HCT116 (cell line): ENCODE data around the gene KCNJ18. TPM values are rescaled to one million over a fixed set of nuclear protein-coding genes. Genes with fewer than 3 reads are reported as not detected.
"Not testable (repeated sequence)": the region's sequence is repeated elsewhere in the genome, so short reads cannot be mapped to it uniquely, and the experiment has no call there.

Source experiments
- ATAC-seq: fragments of 200-7000 bp; cut with Tn5 transposase; 2 replicates; pipeline ENCODE4 v1.9.1; 2020; ENCODE audit warnings: mild to moderate bottlenecking, moderate library complexity
- BruUV-seq: library from RNA; stranded (reverse); fragments of 400-500 nt; replicated peaks from 2 replicates; lab custom pipeline; 2021; lab: Mats Ljungman, UMichigan
- CTCF ChIA-PET: fragments of 300-600 bp; sonication (Branson Sonifier 250); formaldehyde crosslinking; loops from one replicate; lab custom pipeline; 2021; ENCODE audit warnings: antibody characterized with exemption; lab: Charles Lee
- POLR2A ChIA-PET: fragments of 300-600, 350-600 bp; sonication (Branson Sonifier 250); formaldehyde crosslinking; loops from one replicate; lab custom pipeline; 2021; ENCODE audit warnings: antibody characterized with exemption; lab: Charles Lee
- RAD21 ChIA-PET, 2 experiments: fragments of 300-600 bp; sonication (Branson Sonifier 250); formaldehyde crosslinking; loops; one replicate each; lab custom pipeline; 2023; ENCODE audit warnings: low total read pairs in 2 of 2; ENCODE audit not compliant: uncharacterized antibody in 2 of 2, unreplicated experiment in 2 of 2, low non-redundant PET in 1 of 2; lab: Charles Lee
- DNase-seq: peaks from one replicate; pipeline ENCODE4 v3.0.0-alpha.2; 2010; ENCODE audit warnings: low read depth, low spot score
- H2AFZ ChIP-seq: fragments of 200-600 bp; shearing (Covaris generic), sonication (generic); 2 replicates; pipeline ENCODE4 v1.6.1; 2017; ENCODE audit warnings: low read depth, mixed run types, mixed read lengths, antibody characterized with exemption, low read length; ENCODE audit not compliant: poor library complexity, severe bottlenecking
- H3K27ac ChIP-seq: 2 replicates; pipeline ENCODE4 v1.5.1; 2012; ENCODE audit warnings: low read depth, low read length
- H3K27me3 ChIP-seq: fragments of 200-600 bp; sonication (generic); 2 replicates; pipeline ENCODE4 v1.6.1; 2016; ENCODE audit warnings: mixed run types, low read length, mixed read lengths; ENCODE audit not compliant: insufficient read depth
- H3K36me3 ChIP-seq, 2 experiments: fragments of 200-500 bp in 1 of 2; fragments of 200-600 bp in 1 of 2; sonication (Bioruptor generic) in 1 of 2; sonication (generic) in 1 of 2; 2 replicates each; pipeline versions ENCODE4 v1.5.1 to v1.6.1; 2014 to 2016; ENCODE audit warnings: low read length in 2 of 2, inconsistent platforms in 1 of 2, mixed read lengths in 1 of 2, mixed run types in 1 of 2; ENCODE audit not compliant: insufficient read depth in 2 of 2, control insufficient read depth in 1 of 2
- H3K4me1 ChIP-seq, 2 experiments: fragments of 200-600 bp in 1 of 2; sonication (generic) in 1 of 2; 2 replicates each; pipeline versions ENCODE4 v1.5.1 to v1.6.1; 2012 to 2017; ENCODE audit warnings: low read length in 2 of 2, inconsistent platforms in 1 of 2, mild to moderate bottlenecking in 1 of 2, mixed read lengths in 1 of 2, mixed run types in 1 of 2, moderate library complexity in 1 of 2; ENCODE audit not compliant: insufficient read depth in 2 of 2, control insufficient read depth in 1 of 2
- H3K4me2 ChIP-seq: fragments of 200-600 bp; sonication (generic); 2 replicates; pipeline ENCODE4 v1.6.1; 2017; ENCODE audit warnings: mixed run types, low read length, mixed read lengths
- H3K4me3 ChIP-seq, 2 experiments: fragments of 200-600 bp in 1 of 2; sonication (generic) in 1 of 2; replicated peaks in 1 of 2; 2 replicates each; pipeline ENCODE4 v1.5.1; 2011 to 2016; ENCODE audit warnings: low read length in 2 of 2, control low read depth in 1 of 2, low read depth in 1 of 2, mild to moderate bottlenecking in 1 of 2, mixed read lengths in 1 of 2, mixed run types in 1 of 2
- H3K79me2 ChIP-seq: fragments of 200-600 bp; sonication (generic); 2 replicates; pipeline ENCODE4 v1.6.1; 2017; ENCODE audit warnings: mild to moderate bottlenecking, mixed run types, low read length, moderate library complexity, mixed read lengths; ENCODE audit not compliant: insufficient read depth
- H3K9ac ChIP-seq: fragments of 200-600 bp; sonication (generic); 2 replicates; pipeline ENCODE4 v1.6.1; 2016; ENCODE audit warnings: low read length, mixed read lengths
- H3K9me2 ChIP-seq: fragments of 200-600 bp; sonication (generic), shearing (Covaris generic); 2 replicates; pipeline ENCODE4 v1.6.1; 2017; ENCODE audit warnings: mixed run types, mild to moderate bottlenecking, moderate library complexity; ENCODE audit not compliant: insufficient read depth
- H3K9me3 ChIP-seq, 2 experiments: fragments of 200-500 bp in 1 of 2; fragments of 200-600 bp in 1 of 2; sonication (Bioruptor generic) in 1 of 2; sonication (generic) in 1 of 2; 2 replicates each; pipeline ENCODE4 v1.6.1; 2014 to 2017; ENCODE audit warnings: low read length in 2 of 2, mixed read lengths in 2 of 2, inconsistent platforms in 1 of 2, low read depth in 1 of 2, mild to moderate bottlenecking in 1 of 2, mixed run types in 1 of 2, moderate library complexity in 1 of 2; ENCODE audit not compliant: control insufficient read depth in 1 of 2, insufficient read depth in 1 of 2
- H4K20me1 ChIP-seq: fragments of 200-600 bp; sonication (generic), shearing (Covaris generic); 2 replicates; pipeline ENCODE4 v1.6.1; 2017; ENCODE audit warnings: mixed run types, mild to moderate bottlenecking, moderate library complexity; ENCODE audit not compliant: insufficient read depth
- intact Hi-C: fragments of 100-400 bp; cut with micrococcal nuclease; formaldehyde crosslinking; loops from 2 replicates; pipeline ENCODE4 v1.10.0; 2022
- total RNA-seq: library from RNA; stranded (reverse); gene quantifications from one replicate; pipeline ENCODE4 v1.2.1, GENCODE V29; 2021; ENCODE audit not compliant: unreplicated experiment

KCNJ18 gene
- total RNA-seq, 1 experiment from 2014 or later: not detected

GRCh38 chr17:21701090-21701489 is 8.8 kb downstream of the KCNJ18 start:
- H3K9ac ChIP-seq, H3K9me3 ChIP-seq, DNase-seq, RAD21 ChIA-PET, intact Hi-C loops, H3K79me2 ChIP-seq, H3K27ac ChIP-seq, H4K20me1 ChIP-seq, POLR2A ChIA-PET, H3K36me3 ChIP-seq, BruUV-seq, H3K4me3 ChIP-seq, H3K4me1 ChIP-seq, CTCF ChIA-PET, H2AFZ ChIP-seq, H3K27me3 ChIP-seq, ATAC-seq, H3K9me2 ChIP-seq, H3K4me2 ChIP-seq: not testable (repeated sequence)

DNA sequence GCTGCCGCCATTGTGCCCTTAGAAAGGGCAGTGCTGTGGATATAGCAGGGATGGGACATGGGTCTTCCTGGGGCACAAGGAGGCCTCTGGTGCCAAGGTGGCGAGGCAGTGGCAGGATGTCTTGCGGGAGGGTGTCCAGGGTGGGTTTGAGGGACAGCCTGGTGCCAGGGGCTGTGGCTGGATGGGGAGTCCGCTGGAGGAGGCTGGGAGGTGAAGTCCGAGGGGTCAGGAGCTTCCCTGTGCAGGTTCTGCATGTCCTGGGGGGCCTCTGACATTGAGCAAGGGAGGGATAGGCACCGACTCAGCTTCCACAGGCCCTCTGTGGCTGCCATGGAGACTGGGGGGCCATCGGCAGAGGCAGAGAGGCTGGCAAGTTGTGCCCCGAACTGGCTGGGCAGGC is 9.7 kb downstream of the KCNJ18 start:
- H2AFZ ChIP-seq, H3K4me2 ChIP-seq, H3K27me3 ChIP-seq, H3K9ac ChIP-seq, H3K79me2 ChIP-seq, intact Hi-C loops, BruUV-seq, H3K36me3 ChIP-seq, H3K9me2 ChIP-seq, H3K9me3 ChIP-seq, CTCF ChIA-PET, RAD21 ChIA-PET, ATAC-seq, DNase-seq, H3K4me3 ChIP-seq, H4K20me1 ChIP-seq, H3K27ac ChIP-seq, H3K4me1 ChIP-seq, POLR2A ChIA-PET: not testable (repeated sequence)

DNA sequence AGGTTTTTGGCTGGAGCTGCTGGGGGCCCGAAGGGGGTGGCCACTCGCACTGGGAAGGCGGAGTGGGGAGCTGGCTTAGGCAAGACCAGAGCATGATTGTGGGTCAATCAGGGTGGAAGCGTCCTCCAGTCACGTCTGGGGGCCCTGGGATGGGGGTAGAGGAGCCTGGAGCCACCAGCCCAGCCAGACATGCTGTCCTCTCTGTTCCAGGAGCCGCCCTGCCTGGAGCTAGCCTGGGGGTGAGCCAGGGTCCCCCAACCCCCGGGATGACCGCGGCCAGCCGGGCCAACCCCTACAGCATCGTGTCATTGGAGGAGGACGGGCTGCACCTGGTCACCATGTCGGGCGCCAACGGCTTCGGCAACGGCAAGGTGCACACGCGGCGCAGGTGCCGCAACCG is 10.2 kb downstream of the KCNJ18 start:
- H3K27me3 ChIP-seq, DNase-seq, H3K4me3 ChIP-seq, H3K36me3 ChIP-seq, H3K27ac ChIP-seq, H3K79me2 ChIP-seq, intact Hi-C loops, ATAC-seq, BruUV-seq, H3K9ac ChIP-seq, H2AFZ ChIP-seq, H3K4me1 ChIP-seq, H4K20me1 ChIP-seq, POLR2A ChIA-PET, H3K4me2 ChIP-seq, CTCF ChIA-PET, RAD21 ChIA-PET, H3K9me2 ChIP-seq, H3K9me3 ChIP-seq: not testable (repeated sequence)

DNA sequence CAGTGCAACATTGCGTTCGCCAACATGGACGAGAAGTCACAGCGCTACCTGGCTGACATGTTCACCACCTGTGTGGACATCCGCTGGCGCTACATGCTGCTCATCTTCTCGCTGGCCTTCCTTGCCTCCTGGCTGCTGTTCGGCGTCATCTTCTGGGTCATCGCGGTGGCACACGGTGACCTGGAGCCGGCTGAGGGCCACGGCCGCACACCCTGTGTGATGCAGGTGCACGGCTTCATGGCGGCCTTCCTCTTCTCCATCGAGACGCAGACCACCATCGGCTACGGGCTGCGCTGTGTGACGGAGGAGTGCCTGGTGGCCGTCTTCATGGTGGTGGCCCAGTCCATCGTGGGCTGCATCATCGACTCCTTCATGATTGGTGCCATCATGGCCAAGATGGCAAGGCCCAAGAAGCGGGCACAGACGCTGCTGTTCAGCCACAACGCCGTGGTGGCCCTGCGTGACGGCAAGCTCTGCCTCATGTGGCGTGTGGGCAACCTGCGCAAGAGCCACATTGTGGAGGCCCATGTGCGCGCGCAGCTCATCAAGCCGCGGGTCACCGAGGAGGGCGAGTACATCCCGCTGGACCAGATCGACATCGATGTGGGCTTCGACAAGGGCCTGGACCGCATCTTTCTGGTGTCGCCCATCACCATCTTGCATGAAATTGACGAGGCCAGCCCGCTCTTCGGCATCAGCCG is 10.8 kb downstream of the KCNJ18 start:
- H3K9me2 ChIP-seq, H2AFZ ChIP-seq, CTCF ChIA-PET, H3K4me2 ChIP-seq, BruUV-seq, H3K9ac ChIP-seq, ATAC-seq, H3K9me3 ChIP-seq, H3K4me1 ChIP-seq, DNase-seq, H3K36me3 ChIP-seq, H4K20me1 ChIP-seq, POLR2A ChIA-PET, H3K79me2 ChIP-seq, H3K4me3 ChIP-seq, intact Hi-C loops, H3K27me3 ChIP-seq, RAD21 ChIA-PET, H3K27ac ChIP-seq: not testable (repeated sequence)
